Heart left ventricle (tissue), 13 donors: Measurements from ENCODE around the gene TBC1D8.

ENCODE experiments used
- POLR2A ChIP-seq, 2 donors: fragments of 450-650 bp; IDR thresholded peaks; one replicate each; pipeline ENCODE4 v1.6.1; 2017; ENCODE audit warnings: antibody characterized with exemption in 2 of 2, mild to moderate bottlenecking in 2 of 2, moderate library complexity in 2 of 2
- TF ChIP-seq, protein P1 (sequence below), 12 donors: fragments of 200-600 bp; sonication (generic) in 4 of 12; IDR thresholded peaks; one replicate each; pipeline versions ENCODE4 v1.5.0 to v1.8.0; 2018 to 2022; ENCODE audit warnings: antibody characterized with exemption in 12 of 12, mild to moderate bottlenecking in 5 of 12
- donor health status: ischemic (EF 13 %, LVEDD 7.1; RV severe dilation, severe dysfunction).
- donor health status: DM: no; HTN: yes; CAD: no.
- donor health status: DM: no; HTN: no; CAD: no.
- donor health status: ischemic (EF 25% LVEDD 6.9; RV normal size, moderate dysfunction).
- donor health status: ischemic (EF 25% LVEDD 5.7; RV mildly dilated, moderate dysfunction).
- donor health status: ischemic (EF 35%, LVEDD 5.7; RV mildly dilated, moderate dysfunction).
- donor health status: nonischemic (EF 11% LVEDD 7.7; RV severe dilation, severe dysfunction).
- donor health status: DM: yes; HTN: yes; CAD: no.
- donor health status: PGD.
- donor health status: ischemic (EF 29% LVEDD 5.4; RV normal size, mild dysfunction).
- donor health status: nonischemic (EF 23%, LVEDD 6.1; RV moderate dilation, normal function).

DNA sequence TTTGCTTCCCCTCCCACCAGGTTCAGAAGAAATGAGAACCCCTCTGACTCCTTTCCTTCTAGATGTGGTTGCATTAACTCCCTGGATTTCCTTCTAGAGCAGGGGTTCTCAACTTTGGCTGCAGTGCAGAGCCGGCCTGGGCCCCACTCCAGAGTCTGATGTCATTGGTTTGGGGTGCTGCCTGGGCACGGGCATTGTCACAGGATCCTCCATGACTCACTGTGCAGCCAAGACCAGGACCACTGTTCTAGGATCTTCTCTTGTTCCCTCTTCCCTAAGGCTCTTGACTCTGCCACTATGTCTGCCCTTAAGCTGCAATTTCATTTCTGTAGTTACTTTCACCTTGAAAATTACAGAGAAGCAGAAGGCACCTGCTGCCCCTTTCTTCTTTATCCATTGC lies 31.8 kb downstream of the TBC1D8 start:
- TF ChIP-seq, protein P1, sequence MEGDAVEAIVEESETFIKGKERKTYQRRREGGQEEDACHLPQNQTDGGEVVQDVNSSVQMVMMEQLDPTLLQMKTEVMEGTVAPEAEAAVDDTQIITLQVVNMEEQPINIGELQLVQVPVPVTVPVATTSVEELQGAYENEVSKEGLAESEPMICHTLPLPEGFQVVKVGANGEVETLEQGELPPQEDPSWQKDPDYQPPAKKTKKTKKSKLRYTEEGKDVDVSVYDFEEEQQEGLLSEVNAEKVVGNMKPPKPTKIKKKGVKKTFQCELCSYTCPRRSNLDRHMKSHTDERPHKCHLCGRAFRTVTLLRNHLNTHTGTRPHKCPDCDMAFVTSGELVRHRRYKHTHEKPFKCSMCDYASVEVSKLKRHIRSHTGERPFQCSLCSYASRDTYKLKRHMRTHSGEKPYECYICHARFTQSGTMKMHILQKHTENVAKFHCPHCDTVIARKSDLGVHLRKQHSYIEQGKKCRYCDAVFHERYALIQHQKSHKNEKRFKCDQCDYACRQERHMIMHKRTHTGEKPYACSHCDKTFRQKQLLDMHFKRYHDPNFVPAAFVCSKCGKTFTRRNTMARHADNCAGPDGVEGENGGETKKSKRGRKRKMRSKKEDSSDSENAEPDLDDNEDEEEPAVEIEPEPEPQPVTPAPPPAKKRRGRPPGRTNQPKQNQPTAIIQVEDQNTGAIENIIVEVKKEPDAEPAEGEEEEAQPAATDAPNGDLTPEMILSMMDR (IDR thresholded peaks at IDR 0.05), result no peak
- TF ChIP-seq POLR2A (IDR thresholded peaks at IDR 0.05), result no peak
